GM18526 (cell line): ENCODE results near the gene SRC.

Experiments used
- POLR2A ChIP-seq: IDR thresholded peaks from 3 replicates; pipeline ENCODE4 v1.6.1; 2011; ENCODE audit not compliant: insufficient read length; ENCODE audit errors: extremely low read depth

SRC gene

DNA sequence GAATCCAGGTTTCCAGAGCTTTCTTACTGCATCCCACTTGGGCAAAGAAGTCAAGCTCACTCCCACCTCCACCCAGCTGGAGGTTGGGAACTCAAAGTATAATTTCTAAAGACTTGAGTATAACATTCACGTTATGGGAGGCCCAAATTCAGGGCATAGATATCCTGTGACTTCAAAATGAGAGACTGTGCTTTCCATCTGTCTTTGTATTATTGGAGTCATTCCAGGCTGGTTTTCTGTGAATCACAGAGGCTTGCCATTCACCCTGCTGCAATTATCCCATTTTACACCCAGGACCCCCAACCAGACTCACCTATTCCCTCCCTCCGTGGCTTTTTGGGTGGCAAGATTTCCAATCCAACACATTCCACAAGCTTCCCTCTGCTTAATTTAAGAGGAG is 19.3 kb upstream of the SRC start:
- no peak for TF ChIP-seq POLR2A

DNA sequence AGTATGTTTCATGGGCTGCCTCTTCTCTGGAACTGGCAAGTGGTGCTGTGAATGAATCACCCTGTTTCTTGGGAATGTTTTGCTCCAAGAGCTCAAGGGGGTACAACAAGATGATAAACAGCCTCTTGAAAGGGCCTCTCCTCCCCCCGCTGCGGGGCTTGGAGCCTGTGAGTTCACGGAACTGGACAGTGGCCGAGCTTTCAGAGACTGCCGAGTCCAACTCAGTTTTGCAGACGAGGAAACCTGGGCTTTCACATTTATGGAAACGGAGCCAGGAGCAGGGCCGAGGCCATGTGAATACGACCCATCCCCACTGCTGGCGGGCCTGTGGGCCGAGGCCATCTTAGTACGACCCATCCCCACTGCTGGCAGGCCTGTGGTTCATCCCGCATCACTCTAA is 18.2 kb upstream of the SRC start:
- TF ChIP-seq POLR2A, result no peak

DNA sequence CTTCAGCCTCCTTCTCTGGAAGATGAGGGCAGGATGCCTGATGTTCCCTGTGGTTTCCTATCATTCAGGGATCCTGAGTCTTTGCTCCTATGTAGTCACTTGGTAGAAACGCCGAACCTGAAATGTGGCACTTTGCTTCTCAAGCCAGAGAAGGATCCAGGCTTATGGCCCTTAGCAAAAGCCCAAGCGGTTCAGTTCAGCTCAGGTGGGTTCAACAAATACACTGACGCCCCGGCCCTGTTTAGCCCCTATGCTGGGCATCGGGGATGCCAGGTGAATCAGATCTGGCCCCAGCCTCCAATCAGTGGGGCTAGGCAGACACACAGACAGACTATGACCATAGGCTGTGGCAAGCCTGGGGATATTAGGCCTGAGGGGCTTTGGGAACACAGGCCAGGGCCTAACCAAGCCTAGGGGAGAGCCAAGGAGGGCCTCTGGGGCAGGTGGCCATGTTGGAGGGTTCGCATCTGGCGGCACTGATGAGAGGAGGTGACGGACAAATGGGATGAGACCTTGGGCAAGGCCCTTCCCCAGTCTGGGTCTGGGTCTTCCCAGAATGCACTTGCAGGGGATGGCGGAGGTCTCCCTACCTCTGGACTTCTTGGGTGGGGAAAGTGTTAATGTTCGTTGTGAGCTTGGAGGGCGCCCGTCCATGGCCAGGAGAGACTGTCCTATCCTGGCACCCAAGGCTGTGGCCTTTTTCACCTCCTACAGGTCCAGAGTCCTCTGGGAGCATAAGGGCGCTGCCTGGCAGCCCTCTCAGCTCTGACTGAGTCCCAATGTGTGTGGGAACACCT is 17.6 kb upstream of the SRC start:
- TF ChIP-seq POLR2A, result no peak

DNA sequence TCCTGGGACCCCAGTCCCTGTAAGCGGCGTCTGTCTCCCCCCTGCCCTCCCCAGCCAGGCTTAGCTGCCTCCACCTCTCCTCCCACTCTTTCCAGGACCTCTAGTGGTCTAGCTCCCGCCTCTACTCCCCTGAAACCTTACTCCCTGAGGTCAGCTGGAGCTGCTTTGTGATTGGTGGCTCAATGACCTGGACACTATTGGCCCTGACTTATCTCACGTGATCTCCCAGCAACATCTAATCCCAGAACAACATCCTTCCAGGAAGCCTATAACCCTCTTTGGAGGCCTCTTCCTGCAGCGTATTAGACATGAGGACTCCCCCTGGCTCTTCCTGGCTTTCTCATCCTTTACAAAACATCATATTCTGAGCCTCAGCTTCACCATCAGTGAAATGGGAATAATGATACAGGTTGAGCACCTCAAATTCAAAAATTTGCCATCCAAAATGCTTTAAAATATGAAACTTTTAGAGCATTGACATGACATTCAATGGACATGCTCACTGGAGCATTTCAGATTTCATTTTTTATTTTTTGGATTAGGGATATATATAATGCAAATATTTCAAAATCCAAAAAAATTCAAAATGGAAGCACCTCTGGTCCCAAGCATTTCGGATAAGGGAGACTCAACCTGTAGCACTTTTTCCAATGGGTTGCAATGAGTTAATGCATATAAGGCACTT is 16.3 kb upstream of the SRC start:
- TF ChIP-seq POLR2A, result no peak

DNA sequence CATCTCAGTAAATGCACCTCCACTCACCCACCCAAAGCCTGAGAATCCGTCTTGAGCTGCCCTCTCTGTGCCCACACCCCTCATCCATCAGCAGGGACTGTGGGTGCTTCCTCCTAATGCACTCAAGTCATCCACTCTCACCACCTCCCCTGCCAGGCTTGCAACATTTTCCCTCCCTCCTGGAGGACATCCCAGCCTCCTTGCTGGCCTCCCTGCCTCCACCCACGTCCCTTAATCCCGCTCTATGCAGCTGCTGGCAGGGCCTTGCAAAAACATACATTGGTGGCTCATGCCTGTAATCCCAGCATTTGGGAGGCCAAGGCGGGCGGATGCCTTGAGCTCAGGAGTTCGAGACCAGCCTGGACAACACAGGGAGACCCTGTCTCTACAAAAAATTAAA is 15.6 kb upstream of the SRC start:
- no peak for TF ChIP-seq POLR2A

DNA sequence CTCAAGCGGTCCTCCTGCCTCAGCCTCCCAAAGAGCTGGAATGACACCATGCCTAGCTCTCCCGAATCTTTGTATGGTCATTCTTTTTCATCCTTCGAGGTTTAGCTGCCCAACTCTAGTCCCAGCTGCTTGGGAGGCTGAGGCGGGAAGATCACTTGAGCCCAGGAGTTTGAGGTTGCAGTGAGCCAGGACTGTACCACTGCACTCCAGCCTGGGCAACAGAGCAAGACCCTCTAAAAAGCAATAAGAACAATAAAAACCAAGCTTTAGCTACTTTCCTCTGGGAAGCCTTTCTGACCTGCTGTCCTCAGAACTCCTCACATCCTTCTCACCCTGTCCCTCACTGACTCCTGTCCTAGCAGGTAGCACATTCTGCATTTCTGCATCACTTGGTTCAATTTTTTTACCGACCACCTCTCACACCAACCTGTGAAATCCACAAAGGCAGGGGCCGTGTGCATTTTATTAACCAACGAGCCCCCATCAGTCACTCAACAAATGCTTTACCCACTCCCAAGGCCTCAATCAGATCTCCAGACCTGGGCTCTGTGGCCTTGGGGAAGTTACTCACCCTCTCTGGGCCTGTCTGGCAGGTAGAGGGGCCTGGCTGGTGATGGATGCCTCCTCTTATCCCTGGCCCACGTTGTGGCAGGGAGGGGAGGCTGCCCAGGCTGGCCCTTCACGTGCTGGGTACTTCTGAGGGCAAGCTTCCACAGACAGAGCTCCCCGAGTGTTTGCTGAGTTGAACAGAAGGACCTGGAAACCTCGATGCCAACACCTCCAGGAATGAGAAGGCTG is 14.7 kb upstream of the SRC start:
- no peak for TF ChIP-seq POLR2A

DNA sequence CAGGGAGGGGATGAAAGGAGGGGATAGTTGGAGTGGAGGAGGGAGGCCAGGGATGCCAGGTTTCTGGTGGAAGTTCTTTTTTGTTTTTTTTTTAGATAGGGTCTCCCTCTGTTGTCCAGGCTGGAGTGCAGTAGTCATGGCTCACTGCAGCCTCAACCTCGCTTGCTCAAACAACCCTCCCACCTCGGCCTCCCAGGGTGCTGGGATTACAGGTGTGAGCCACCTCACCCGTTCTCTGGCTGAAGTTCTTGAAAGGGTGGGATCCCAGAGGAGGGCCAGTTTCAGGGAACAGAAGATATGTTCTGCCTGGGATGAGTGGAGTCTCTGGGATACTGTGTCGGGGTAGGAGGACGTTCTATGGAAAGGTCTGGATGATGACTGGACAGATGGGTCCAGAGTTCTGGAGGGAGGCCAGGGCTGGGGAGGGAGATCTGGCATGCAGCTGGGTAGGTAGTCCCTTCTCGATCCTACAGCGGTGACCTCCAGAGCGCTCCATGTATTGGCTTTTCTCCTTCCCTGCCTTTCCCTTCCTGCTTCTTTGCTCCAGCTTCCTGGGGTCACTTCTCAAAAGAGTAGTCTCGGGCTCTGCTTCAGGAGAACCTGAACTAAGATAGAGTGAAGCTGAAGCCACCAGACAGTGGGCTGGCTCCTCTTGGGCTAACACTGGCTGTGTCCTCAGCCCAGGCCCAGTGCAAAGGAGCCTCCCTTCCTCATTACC is 12.7 kb upstream of the SRC start:
- no peak for TF ChIP-seq POLR2A

DNA sequence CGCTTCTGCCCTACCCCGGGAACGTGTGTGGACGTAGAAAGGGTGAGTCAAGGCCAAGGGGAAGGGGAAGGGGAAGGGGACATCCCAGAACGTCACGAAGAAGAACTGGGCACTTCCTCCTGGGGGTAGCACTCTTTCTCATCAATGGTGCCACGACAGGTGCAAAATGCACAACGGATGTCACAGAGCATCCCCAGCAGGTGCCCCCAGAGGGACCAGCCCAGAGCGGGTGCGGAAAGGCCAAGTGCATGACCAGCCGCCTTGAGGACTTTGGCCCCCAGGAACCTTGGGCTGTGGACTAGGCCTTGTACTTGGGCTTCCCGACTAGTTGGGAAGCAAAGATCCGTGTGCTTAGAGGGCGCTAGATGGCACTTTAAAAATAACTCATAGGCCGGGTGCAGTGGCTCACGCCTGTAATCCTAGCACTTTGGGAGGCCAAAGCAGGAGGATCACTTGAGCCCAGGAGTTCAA is 12.1 kb upstream of the SRC start:
- no peak for TF ChIP-seq POLR2A

DNA sequence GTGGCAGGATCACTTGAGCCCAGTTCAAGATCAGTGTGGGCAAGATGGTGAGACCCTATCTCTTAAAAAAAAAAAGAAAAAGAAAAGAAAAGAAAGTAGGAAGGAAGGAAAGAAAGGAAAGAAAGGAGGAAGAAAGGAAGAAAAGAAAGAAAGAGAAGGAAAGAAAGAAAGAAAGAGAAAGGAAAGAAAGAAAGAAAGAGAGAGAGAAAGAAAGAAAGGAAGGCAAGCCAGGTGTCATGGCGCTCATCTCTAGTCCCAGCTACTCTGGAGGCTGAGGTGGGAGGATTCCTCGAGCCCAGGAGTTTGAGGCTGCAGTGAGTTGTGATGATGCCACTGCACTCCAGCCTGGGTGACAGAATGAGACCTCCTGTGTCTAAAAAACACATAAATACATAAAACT is 11.5 kb upstream of the SRC start:
- TF ChIP-seq POLR2A, result no peak

DNA sequence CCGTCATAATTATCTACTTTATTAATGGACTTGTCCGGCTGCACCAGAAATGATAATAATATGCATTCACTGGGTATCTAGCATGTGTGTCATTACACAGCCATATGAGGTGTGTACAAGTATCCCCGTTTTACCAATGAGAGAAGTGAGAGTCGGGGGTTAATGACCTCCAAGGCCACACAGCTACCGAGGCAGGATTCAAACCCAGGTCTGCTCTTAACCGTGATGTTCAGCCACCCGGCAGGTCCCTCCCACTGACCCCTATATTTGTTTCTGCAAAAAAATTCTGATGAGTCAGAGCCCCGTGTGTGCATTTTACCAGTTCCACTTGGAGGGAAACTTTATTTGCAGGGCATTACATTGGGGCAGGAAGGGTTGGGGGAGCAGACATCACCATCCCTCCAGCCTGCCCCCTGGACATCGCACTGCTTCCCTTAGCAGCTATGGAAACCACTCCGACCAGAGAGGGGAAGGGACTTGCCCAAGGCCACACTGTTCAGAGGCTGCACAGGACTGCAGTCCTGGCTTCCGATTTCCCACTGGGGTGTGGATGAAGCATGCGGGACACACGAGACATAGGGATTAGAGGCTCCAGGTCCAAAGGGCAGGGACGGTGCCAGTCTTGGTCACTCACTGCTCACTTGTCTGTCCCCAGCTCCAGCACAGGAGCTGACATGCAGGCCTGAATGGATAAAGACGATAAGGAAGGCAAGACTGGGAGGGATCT is 10.1 kb upstream of the SRC start:
- TF ChIP-seq POLR2A, result peak; percentile 9

DNA sequence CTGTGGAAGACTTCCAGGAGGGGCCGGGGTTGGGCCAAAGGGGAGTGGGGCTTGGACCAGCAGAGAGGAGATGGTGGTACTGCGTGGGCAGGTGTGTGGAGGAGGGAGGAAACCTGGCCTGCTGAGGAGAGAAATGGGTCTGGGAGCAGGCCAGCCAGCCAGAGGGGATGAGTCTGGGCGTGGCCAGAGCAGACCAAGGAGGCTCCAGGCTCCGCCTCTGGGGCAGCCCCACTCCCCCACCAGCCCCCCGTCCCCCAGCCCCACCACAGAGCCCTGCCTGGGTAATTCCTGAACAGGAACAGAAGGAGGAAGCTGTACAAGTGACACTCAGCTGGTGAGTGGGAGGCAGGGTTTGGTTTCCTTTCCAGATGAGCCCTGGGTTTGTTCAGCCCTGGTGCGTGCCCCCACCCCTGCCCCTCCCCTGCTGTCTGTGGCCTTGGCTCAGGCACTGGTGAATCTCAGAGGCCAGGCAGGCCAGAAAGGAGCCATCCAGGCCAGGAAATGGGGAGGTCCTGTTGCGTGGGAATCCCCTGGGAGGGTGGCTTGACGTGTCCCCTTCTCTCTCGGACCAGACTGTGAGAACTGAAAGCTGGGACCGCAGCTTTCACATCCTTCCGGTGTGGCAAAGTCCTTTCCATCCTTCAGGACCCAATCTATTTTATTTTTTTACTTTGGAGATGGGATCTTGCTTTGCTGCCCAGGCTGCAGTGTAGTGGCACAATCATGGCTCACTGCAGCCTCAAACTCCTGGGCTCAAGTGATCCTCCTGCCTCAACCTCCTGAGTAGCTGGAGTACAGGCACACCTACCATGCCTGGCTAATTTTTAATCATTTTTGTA is 9.4 kb upstream of the SRC start:
- TF ChIP-seq POLR2A, result peak; percentile 2

DNA sequence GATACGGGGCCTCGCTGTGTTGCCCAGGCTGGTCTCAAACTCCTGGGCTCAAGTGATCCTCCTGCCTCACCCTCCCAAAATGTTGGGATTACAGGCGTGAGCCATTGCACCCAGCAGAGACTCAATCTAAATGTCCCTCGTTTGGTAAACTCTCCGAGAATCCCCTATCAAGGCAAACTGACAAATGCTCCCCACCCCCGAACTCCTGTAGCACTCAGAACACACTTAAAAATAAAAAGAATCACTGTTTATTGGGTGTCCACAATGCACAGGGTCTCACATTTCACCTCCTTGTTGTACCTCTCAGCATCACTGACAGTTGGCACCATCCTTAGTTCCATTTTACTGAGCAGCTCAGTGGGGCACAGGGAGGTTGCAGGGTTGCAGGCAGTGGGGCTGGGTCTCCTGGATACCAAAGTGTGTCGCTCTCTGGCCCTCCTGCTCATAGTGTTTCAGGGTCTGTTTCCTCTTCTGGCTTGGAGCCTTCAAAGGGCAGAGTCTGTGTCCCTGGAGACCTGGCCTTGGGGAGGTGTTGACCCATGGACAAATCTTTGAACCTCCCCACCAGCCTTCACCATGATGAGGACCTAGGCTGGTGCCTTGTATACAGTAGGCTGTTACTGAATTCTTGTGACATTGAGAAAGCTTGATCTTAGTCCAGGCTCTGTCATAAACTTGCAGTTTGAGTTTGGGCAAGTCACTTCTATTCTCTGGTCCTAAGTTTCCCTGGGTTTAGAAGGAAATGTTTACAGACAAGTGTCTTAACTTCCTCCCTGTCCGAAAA is 8.5 kb upstream of the SRC start:
- no peak for TF ChIP-seq POLR2A

DNA sequence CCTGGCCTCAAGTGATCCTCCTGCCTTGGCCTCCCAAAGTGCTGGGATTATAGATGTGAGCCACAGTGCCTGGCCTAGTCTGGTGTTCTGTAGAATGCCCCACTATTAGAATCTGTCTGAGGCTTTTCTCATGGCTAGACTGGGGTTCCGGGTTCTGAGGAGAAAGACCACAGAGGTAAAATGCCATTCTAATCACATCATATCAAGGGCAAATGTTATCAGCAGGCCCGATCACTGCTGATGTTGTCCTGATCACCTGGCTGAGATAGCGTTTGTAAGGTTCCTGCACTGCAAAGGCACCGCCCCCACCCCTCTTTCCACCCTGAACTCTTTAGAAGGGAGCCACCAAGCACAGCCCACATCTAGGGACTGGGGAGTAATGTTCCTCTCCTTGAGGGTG is 6.7 kb upstream of the SRC start:
- TF ChIP-seq POLR2A, result no peak
